ENCODE results near the gene ELP4.

Gene ELP4

DNA sequence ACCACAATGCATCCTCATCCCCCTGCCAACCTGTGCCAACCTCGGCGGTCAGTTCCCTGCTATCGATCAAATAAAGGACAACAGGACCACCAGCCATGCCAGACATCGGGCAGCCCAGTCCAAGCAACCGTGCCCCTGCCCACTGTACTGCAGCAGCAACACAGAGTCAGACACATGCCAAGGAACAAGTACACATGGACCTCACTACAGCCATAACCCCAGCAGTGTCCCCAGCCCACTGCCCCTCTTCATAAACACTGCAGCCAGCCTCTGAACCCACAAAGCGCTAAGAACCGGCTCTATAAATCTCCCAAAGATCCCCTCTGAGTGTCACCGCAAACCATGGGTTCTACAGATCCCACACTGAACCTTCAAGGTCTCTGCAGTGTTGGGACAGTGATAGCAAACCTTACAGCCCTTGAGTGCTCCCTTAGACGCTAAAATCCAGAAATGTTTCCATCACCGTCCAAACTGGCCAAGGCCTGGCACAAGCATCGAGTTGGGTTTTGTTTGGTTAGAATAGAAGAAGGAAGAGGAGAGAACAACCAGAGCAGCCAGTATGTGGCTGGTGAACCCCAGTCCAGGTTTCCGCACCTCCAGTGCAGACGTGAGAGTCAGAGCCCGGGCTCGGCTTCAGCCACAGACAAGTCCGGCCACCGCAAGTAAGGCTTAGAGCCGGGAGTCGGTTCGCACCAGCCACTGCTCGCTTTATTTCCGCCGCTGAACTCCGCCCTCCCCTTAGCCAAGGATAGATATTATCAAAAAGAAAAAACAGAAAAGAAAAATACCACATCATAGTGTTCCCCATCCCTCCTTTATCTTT, 293.6 kb downstream of the ELP4 start:
- DNase-seq (ENCODE audit: extremely low read depth, low read depth): no peak
- no peak overlapping the region for H3K4me3 ChIP-seq (replicated peaks; ENCODE audit: low read depth, low read length)
- TF ChIP-seq, protein P1, sequence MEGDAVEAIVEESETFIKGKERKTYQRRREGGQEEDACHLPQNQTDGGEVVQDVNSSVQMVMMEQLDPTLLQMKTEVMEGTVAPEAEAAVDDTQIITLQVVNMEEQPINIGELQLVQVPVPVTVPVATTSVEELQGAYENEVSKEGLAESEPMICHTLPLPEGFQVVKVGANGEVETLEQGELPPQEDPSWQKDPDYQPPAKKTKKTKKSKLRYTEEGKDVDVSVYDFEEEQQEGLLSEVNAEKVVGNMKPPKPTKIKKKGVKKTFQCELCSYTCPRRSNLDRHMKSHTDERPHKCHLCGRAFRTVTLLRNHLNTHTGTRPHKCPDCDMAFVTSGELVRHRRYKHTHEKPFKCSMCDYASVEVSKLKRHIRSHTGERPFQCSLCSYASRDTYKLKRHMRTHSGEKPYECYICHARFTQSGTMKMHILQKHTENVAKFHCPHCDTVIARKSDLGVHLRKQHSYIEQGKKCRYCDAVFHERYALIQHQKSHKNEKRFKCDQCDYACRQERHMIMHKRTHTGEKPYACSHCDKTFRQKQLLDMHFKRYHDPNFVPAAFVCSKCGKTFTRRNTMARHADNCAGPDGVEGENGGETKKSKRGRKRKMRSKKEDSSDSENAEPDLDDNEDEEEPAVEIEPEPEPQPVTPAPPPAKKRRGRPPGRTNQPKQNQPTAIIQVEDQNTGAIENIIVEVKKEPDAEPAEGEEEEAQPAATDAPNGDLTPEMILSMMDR (IDR thresholded peaks at IDR 0.05; ENCODE audit: low read depth, low read length, missing control alignments): no peak

DNA sequence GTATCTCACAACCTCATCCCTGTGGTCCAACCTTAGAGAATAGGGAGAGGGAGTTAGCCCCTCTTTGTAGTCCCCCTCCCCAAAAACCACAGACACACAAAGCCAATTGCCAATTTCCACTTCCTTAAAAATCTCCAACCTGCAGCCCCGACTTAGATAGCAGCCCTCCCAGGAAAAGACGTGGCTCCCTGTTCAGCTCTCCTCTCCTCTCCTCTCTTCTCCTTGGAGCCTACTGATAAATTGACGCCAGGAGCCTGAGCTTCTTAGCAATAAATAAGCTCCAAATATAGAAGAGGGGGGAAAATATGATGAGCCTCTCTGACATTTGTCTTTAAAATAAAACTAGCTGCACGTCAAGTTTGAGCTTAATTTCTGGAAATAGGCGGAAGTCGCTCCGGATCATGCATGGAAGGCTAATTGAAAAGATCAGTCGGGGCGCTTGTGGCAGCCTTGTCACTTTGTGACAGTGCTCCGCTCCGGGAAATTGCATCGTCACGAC, 294.3 kb downstream of the ELP4 start:
- H3K4me3 ChIP-seq (replicated peaks; ENCODE audit: low read depth, low read length): no peak overlapping the region
- no peak for DNase-seq (ENCODE audit: extremely low read depth, low read depth)

DNA sequence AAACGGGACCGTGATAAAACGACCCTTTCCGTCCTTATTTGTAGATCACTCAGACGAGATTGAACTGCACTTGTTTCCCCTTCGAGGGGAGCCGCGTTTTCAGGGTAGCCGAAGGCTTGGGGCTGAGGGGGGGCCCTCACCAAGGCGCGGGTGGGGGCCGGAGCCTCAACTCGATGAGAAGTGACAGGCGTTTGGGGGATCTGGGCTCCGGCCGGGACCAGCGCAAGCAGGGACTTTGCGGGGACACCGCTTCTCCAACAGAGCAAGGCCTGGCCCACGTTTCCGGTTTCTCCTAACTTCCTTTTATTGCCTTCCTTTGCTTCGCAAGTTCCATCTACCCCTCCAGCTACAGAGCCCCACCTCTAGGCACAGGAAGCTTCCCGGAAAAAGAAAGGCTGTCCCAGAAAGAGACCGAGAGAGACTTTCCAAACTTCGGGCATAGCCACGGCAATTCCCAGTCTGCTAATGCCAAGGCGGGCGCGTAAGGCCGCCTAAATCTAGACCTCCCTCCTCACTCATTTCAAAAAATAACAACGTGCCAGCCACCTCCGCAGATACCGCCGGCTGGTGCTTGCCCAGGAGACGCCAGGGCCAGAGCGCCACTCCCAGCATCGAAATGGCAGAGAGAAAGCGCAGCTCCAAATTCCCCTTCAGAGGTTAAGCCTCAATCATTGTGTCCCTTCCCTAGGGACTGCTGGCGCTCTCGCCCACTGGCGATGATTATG, 294.9 kb downstream of the ELP4 start:
- TF ChIP-seq, protein P1 (IDR thresholded peaks at IDR 0.05; ENCODE audit: low read depth, low read length, missing control alignments): no peak

More for the DNA sequence above, 294.3 kb downstream of the ELP4 start:
- TF ChIP-seq, protein P1 (IDR thresholded peaks at IDR 0.05; ENCODE audit: low read depth, low read length, missing control alignments): no peak

DNA sequence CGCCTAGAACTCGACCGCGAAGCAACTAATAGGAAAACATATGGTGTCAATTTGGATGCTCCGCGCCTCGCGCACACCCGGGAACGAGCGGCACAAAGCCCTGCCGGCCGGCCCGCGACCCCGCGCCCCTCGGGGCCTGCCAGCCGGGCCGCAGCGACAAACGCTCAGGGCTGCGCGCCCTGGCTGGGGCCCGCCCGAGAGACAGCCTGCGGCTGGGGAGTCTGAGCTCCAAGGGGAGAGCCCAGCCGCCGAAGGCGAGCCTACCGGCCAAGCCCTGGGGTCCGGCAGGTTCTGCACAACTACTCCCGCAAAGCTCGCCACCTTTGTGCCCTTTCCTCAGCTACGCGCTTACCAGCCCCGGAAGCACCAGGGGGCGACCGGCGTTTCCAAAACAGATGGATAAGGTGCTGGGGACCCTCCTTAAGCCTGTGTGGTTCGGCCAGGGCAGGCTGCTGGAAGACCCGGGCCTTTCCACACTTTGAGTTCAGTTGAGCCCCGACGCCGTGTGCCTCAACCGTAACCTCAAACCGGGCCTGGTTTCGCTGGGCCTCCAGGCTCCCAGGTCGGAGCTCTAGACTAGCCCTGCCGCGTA, 295.6 kb downstream of the ELP4 start:
- no peak overlapping the region for H3K4me3 ChIP-seq (replicated peaks; ENCODE audit: low read depth, low read length)
- no peak for DNase-seq (ENCODE audit: extremely low read depth, low read depth)
- TF ChIP-seq, protein P1 (IDR thresholded peaks at IDR 0.05; ENCODE audit: low read depth, low read length, missing control alignments): no peak

More for the DNA sequence above, 294.9 kb downstream of the ELP4 start:
- DNase-seq (ENCODE audit: extremely low read depth, low read depth): no peak
- no peak overlapping the region for H3K4me3 ChIP-seq (replicated peaks; ENCODE audit: low read depth, low read length)

DNA sequence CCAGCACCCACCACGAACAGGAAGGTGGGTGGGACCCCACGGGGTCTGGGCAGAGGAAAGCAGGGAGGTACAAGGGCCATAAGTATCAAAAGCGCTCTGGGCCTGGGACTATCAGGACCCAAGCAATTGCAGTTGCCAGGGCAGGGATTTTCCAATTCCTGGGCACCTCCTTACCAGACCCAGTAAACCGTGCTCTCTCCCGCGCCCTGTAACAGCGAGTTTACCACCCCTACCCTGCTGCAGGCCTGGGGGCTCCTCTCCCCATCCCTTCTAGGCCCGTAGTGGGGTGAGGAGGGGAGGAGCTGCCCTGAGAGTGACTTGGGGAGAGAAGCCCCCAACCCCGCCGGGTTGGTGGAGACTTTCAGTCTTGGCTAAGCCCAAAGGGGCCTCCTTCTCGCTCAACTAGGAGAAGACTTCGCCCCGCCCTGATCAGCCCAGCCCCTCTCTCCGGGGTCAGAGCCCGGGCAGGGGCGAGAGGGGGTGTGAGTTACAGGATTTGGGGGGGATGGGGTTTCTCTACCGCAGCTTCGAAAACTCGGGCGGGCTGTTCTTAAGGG, 296.1 kb downstream of the ELP4 start:
- DNase-seq (ENCODE audit: extremely low read depth, low read depth): no peak
- H3K4me3 ChIP-seq (replicated peaks; ENCODE audit: low read depth, low read length): no peak overlapping the region
- TF ChIP-seq, protein P1 (IDR thresholded peaks at IDR 0.05; ENCODE audit: low read depth, low read length, missing control alignments): no peak

DNA sequence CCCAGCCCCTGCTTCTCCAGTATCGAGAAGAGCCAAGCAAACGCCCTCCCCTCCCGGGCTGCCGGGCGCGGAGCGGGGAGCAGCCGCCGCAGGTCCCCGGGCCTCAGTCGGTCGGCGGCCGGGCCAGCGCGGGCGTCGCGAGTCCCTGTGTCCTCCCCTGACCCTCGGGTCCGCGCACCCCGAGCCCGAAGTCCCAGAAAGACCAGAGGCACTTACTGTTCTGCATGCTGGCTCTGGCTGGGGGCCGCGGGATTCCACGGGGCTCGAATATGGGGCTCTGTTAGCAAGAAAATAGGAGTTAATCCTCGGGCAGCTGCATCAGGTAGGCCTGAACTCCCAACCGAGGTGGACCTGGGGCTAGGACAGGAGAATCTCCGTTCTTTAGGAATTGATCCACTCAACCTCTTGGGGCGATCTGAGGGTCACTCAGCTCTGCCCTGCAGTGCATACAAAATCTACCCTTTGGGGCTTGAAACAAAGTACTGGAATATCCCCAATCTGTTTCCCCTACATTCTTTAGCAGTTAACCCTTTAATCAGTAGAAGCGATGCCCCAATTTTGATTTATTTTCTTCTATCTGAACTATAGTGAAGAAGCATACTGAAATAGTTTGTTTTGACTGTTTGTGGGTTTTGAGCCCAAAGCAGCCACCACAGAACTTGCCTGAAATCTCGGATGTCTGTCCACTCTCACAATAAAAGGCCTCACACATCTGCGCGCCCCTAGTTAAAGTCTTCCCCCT, 296.8 kb downstream of the ELP4 start:
- TF ChIP-seq, protein P1 (IDR thresholded peaks at IDR 0.05; ENCODE audit: low read depth, low read length, missing control alignments): no peak
- H3K4me3 ChIP-seq (replicated peaks; ENCODE audit: low read depth, low read length): no peak overlapping the region
- DNase-seq (ENCODE audit: extremely low read depth, low read depth): no peak
